IMR-90 (cell line): ENCODE measurements around the gene NSL1. TPM values are rescaled to one million over a fixed set of nuclear protein-coding genes. Genes with fewer than 3 reads are reported as not detected.

ENCODE experiments used
- ATAC-seq: fragments of 200-7000 bp; cut with Tn5 transposase; 2 replicates; pipeline ENCODE4 v1.9.1; 2020; ENCODE audit warnings: low read depth, mild to moderate bottlenecking, moderate library complexity
- BruUV-seq: library from RNA; stranded (reverse); fragments of 400-500 nt; replicated peaks from 2 replicates; lab custom pipeline; 2021; lab: Mats Ljungman, UMichigan
- CTCF ChIA-PET: fragments of 300-600 bp; formaldehyde crosslinking; extraction: SDS; loops from one replicate; lab custom pipeline; 2021; ENCODE audit warnings: antibody characterized with exemption; lab: Yijun Ruan, JAX
- POLR2A ChIA-PET: fragments of 300-600 bp; sonication (Branson Sonifier 250); formaldehyde crosslinking; loops from one replicate; lab custom pipeline; 2022; ENCODE audit warnings: antibody characterized with exemption; ENCODE audit not compliant: unreplicated experiment; lab: Charles Lee
- DNase-seq: peaks from one replicate; pipeline ENCODE4 v3.0.0; 2013
- H2AFZ ChIP-seq: replicated peaks from 2 replicates; pipeline ENCODE3; 2013; ENCODE audit warnings: low read length, mild to moderate bottlenecking; ENCODE audit not compliant: poor library complexity
- H2AK5ac ChIP-seq: 2 replicates; pipeline ENCODE4 v1.6.1; 2013; ENCODE audit warnings: low read depth, low read length, inconsistent platforms
- H2AK9ac ChIP-seq: replicated peaks from 2 replicates; pipeline ENCODE3; 2013; ENCODE audit warnings: mild to moderate bottlenecking, low read depth, low read length, moderate library complexity; ENCODE audit not compliant: poor library complexity
- H2BK120ac ChIP-seq: 2 replicates; pipeline ENCODE4 v1.6.1; 2013; ENCODE audit warnings: low read depth, low read length, inconsistent platforms
- H2BK15ac ChIP-seq: 3 replicates; pipeline ENCODE4 v1.6.1; 2013; ENCODE audit warnings: low read depth, low read length, inconsistent platforms
- H2BK20ac ChIP-seq: 2 replicates; pipeline ENCODE4 v1.6.1; 2013; ENCODE audit warnings: low read depth, mild to moderate bottlenecking, inconsistent platforms, low read length, moderate library complexity
- H2BK5ac ChIP-seq: 2 replicates; pipeline ENCODE4 v1.6.1; 2013; ENCODE audit warnings: mild to moderate bottlenecking, low read depth, low read length, inconsistent platforms; ENCODE audit not compliant: poor library complexity, severe bottlenecking
- H3K14ac ChIP-seq: replicated peaks from 2 replicates; pipeline ENCODE4 v1.6.1; 2013; ENCODE audit warnings: low read depth, low read length, inconsistent platforms
- H3K18ac ChIP-seq: 2 replicates; pipeline ENCODE4 v1.6.1; 2013; ENCODE audit warnings: low read depth, low read length, control low read depth
- H3K23ac ChIP-seq: 2 replicates; pipeline ENCODE4 v1.6.1; 2013; ENCODE audit warnings: low read depth, low read length, inconsistent platforms
- H3K27ac ChIP-seq: 2 replicates; pipeline ENCODE4 v1.5.1; 2013; ENCODE audit warnings: mild to moderate bottlenecking, control low read depth, low read length; ENCODE audit not compliant: insufficient read depth
- H3K27me3 ChIP-seq: 2 replicates; pipeline ENCODE4 v1.6.1; 2013; ENCODE audit warnings: low read length; ENCODE audit not compliant: control insufficient read depth, insufficient read depth
- H3K36me3 ChIP-seq: 2 replicates; pipeline ENCODE4 v1.6.1; 2013; ENCODE audit warnings: low read length, mixed read lengths; ENCODE audit not compliant: control insufficient read depth, insufficient read depth
- H3K4ac ChIP-seq: 2 replicates; pipeline ENCODE4 v1.6.1; 2013; ENCODE audit warnings: low read depth, low read length, inconsistent platforms
- H3K4me1 ChIP-seq: 2 replicates; pipeline ENCODE4 v1.6.1; 2013; ENCODE audit warnings: low read length, mixed read lengths; ENCODE audit not compliant: control insufficient read depth, insufficient read depth
- H3K4me2 ChIP-seq: 2 replicates; pipeline ENCODE4 v1.6.1; 2013; ENCODE audit warnings: low read depth, mild to moderate bottlenecking, control low read depth, low read length, moderate library complexity
- H3K4me3 ChIP-seq: 2 replicates; pipeline ENCODE4 v1.5.1; 2013; ENCODE audit warnings: low read depth, mild to moderate bottlenecking, control low read depth, low read length, moderate library complexity; ENCODE audit not compliant: insufficient read depth
- H3K56ac ChIP-seq: 2 replicates; pipeline ENCODE4 v1.6.1; 2013; ENCODE audit warnings: low read length, inconsistent platforms; ENCODE audit not compliant: insufficient read depth; ENCODE audit errors: extremely low read depth
- H3K79me1 ChIP-seq, 2 experiments: 2 replicates each; pipeline ENCODE4 v1.6.1; 2013; ENCODE audit warnings: low read length in 2 of 2, inconsistent platforms in 1 of 2, low read depth in 1 of 2
- H3K9ac ChIP-seq: 2 replicates; pipeline ENCODE4 v1.6.1; 2013; ENCODE audit warnings: low read depth, low read length, control low read depth
- H3K9me1 ChIP-seq: 2 replicates; pipeline ENCODE4 v1.6.1; 2013; ENCODE audit warnings: low read length, inconsistent platforms; ENCODE audit not compliant: insufficient read depth
- H3K9me3 ChIP-seq: 2 replicates; pipeline ENCODE4 v1.6.1; 2013; ENCODE audit warnings: low read length; ENCODE audit not compliant: control insufficient read depth, insufficient read depth
- H4K20me1 ChIP-seq: 2 replicates; pipeline ENCODE4 v1.6.1; 2013; ENCODE audit warnings: low read length, inconsistent platforms; ENCODE audit not compliant: insufficient read depth
- H4K5ac ChIP-seq: 2 replicates; pipeline ENCODE4 v1.6.1; 2013; ENCODE audit warnings: mild to moderate bottlenecking, low read depth, low read length, control low read depth
- H4K8ac ChIP-seq, 2 experiments: 2 replicates each; pipeline ENCODE4 v1.6.1; 2013; ENCODE audit warnings: low read depth in 2 of 2, low read length in 2 of 2, control low read depth in 1 of 2, inconsistent platforms in 1 of 2
- H4K91ac ChIP-seq: 2 replicates; pipeline ENCODE4 v1.6.1; 2013; ENCODE audit warnings: low read depth, low read length, inconsistent platforms; ENCODE audit not compliant: insufficient read depth
- BHLHE40 ChIP-seq: fragments of 150-350 bp; IDR thresholded peaks from 2 replicates; pipeline ENCODE4 v1.6.1; 2016; ENCODE audit warnings: mild to moderate bottlenecking, low read depth, low read length
- CEBPB ChIP-seq: IDR thresholded peaks from 2 replicates; pipeline ENCODE4 v1.6.1; 2012; ENCODE audit warnings: low read depth, low read length, improper control_type of control experiment
- CHD1 ChIP-seq: IDR thresholded peaks from 2 replicates; pipeline ENCODE4 v1.6.1; 2012; ENCODE audit warnings: low read depth, low read length, improper control_type of control experiment
- MXI1 ChIP-seq: IDR thresholded peaks from 2 replicates; pipeline ENCODE4 v1.6.1; 2012; ENCODE audit warnings: low read depth, mild to moderate bottlenecking, low read length, moderate library complexity, borderline replicate concordance
- NFE2L2 ChIP-seq: fragments of 150-350 bp; IDR thresholded peaks from 2 replicates; pipeline ENCODE4 v1.6.1; 2016; ENCODE audit warnings: low read depth, mild to moderate bottlenecking, low read length
- RFX5 ChIP-seq: IDR thresholded peaks from 2 replicates; pipeline ENCODE4 v1.8.0; 2012; ENCODE audit warnings: low read depth, mild to moderate bottlenecking, low read length, moderate library complexity
- WGBS, 2 experiments: methylation state at CpG; one replicate each; pipeline versions ENCODE4 v1.1.5 to v1.1.7; 2013; ENCODE audit warnings: missing lambda C conversion rate in 2 of 2; ENCODE audit not compliant: insufficient read length in 1 of 2; ENCODE audit errors: extremely low coverage in 2 of 2; 5-methylcytosine and 5-hydroxymethylcytosine counted together
- dilution Hi-C: fragments of 300-500 bp; cut with HindIII; formaldehyde crosslinking; loops from one replicate; pipeline ENCODE4 v1.14.3; 2018; ENCODE audit warnings: low sequenced_read_pairs; ENCODE audit not compliant: unreplicated experiment
- in situ Hi-C: fragments of 300-500 bp; cut with MboI; formaldehyde crosslinking; loops from 3 replicates; pipeline ENCODE4 v1.14.3; 2019; ENCODE audit warnings: low sequenced_read_pairs, inconsistent platforms, mixed read lengths
- intact Hi-C: fragments of 100-400 bp; cut with micrococcal nuclease; formaldehyde crosslinking; loops from 2 replicates; pipeline ENCODE4 v1.10.0; 2022
- polyA plus RNA-seq, 3 experiments: library from polyadenylated mRNA; depleted of rRNA; stranded (reverse); fragments of >200 nt; gene quantifications; 2 replicates each; pipeline ENCODE4 v1.2.3, GENCODE V29; 2012; ENCODE audit warnings: low replicate concordance in 1 of 3
- total RNA-seq: library from RNA; depleted of rRNA; stranded (reverse); fragments of >200 nt; gene quantifications from 2 replicates; pipeline ENCODE4 v1.2.3, GENCODE V29; 2012
- TF ChIP-seq, protein P1 (sequence below): fragments of 150-350 bp; IDR thresholded peaks from 2 replicates; pipeline ENCODE4 v1.6.1; 2016; ENCODE audit warnings: low read depth, mild to moderate bottlenecking, low read length, moderate library complexity, borderline replicate concordance

Gene NSL1
- total and polyA plus RNA-seq, 2 of the 4 experiments (the other 2 are of a cell fraction) = 19.1 to 42.5 TPM

GRCh38 chr1:212689196-212689725, 102.3 kb downstream of the NSL1 start (continued):
- no peak for TF ChIP-seq CHD1
- TF ChIP-seq NFE2L2 = no peak
- no peak for TF ChIP-seq MXI1
- TF ChIP-seq RFX5 = no peak
- TF ChIP-seq BHLHE40 = no peak

DNA sequence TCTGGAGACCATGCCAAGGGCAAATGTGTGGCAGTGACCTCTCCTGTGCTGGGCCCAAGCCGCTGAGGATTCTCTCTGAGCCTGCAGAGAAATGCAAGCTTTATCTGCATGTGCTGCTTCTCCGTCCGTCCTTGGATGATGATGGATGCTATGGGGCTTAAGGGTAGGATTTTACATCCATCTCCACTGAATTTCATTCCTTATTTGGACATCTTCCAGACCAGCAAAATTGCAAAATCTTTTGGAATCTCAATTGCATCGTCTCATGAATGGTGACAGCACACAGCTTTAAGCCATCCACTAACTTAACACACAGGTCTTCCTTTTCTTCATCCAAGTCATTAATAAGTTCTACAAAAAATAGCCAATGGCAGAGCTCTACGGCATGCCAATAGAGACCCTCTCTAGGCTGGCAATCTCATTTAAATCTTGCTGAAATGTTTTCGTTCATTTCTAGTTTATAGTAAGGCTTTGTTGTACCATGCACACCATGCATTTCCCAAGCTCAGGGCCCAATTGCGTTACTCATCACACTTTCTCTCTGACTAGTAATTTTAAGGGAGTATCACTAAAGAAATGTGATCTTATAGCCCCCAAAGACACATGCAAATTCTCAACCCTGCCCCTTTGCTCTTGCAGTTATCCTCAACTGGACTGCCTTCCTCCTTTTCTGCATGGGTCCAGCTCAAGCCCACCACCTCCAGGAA, 103.1 kb downstream of the NSL1 start:
- CTCF ChIA-PET = interaction anchor here (0.6 to 1.0 kb wide), 2 partner anchors 10 to 130 kb away, joined by 3 read pairs; no protein-coding TSS in a partner anchor
- H4K8ac ChIP-seq = no peak overlapping the region
- intact Hi-C loops = no loop called here

More for the DNA sequence above, 103.1 kb downstream of the NSL1 start:
- H2AK9ac ChIP-seq = no peak overlapping the region
- no peak overlapping the region for H2BK20ac ChIP-seq
- peak overlapping the region; percentile 46; the same call in 1 of the 2 replicates for H2BK120ac ChIP-seq
- H3K23ac ChIP-seq = no peak overlapping the region; the same call in 1 of the 2 replicates
- H3K56ac ChIP-seq = no peak overlapping the region
- no TSS peak for BruUV-seq
- peak overlapping the region; percentile 40; the same call in 1 of the 2 replicates for H3K14ac ChIP-seq
- no peak overlapping the region for H3K9ac ChIP-seq
- no peak overlapping the region for H3K18ac ChIP-seq
- H3K79me1 ChIP-seq = no peaks in the 10 kb centered on the region
- no peaks in the 10 kb centered on the region for H3K36me3 ChIP-seq
- H4K5ac ChIP-seq = no peak overlapping the region
- H2BK5ac ChIP-seq = no peak overlapping the region
- no peak overlapping the region for H3K27ac ChIP-seq
- no peak overlapping the region for H2AFZ ChIP-seq
- TF ChIP-seq, protein P1, sequence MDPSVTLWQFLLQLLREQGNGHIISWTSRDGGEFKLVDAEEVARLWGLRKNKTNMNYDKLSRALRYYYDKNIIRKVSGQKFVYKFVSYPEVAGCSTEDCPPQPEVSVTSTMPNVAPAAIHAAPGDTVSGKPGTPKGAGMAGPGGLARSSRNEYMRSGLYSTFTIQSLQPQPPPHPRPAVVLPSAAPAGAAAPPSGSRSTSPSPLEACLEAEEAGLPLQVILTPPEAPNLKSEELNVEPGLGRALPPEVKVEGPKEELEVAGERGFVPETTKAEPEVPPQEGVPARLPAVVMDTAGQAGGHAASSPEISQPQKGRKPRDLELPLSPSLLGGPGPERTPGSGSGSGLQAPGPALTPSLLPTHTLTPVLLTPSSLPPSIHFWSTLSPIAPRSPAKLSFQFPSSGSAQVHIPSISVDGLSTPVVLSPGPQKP = no peak
- TF ChIP-seq MXI1 (no peak), CEBPB (peak; percentile 82)
- dilution Hi-C loops = no loop called here
- 14% methylated on average over 1 of the region's 7 CpGs; no CpG with 5 or more reads in 1 of the 2 experiments for WGBS, 2 experiments
- no peak overlapping the region; the same call in 1 of the 3 replicates for H2BK15ac ChIP-seq
- H3K4ac ChIP-seq = peak overlapping the region; percentile 41; the same call in 1 of the 2 replicates
- no peak overlapping the region for H3K4me3 ChIP-seq
- H3K4me2 ChIP-seq = no peak overlapping the region
- no peaks in the 10 kb centered on the region for H3K27me3 ChIP-seq
- POLR2A ChIA-PET = interaction anchor here (0.5 kb wide), 2 partner anchors 74 to 80 kb away, joined by 3 to 4 read pairs; no protein-coding TSS in a partner anchor
- in situ Hi-C loops = no loop called here
- H2AK5ac ChIP-seq = no peak overlapping the region
- no peaks in the 10 kb centered on the region for H4K20me1 ChIP-seq
- H3K9me1 ChIP-seq = peaks cover 12% of the 10 kb centered on the region
- H4K91ac ChIP-seq = no peak overlapping the region
- peaks cover 6% of the 10 kb centered on the region; the same call in 1 of the 2 replicates for H3K4me1 ChIP-seq
- DNase-seq = peak; percentile 59
- ATAC-seq = peak; percentile 53
- no peaks in the 10 kb centered on the region for H3K9me3 ChIP-seq
